Natural killer cell (primary cell): Measurements from ENCODE around the gene RAB33A. TPM values are rescaled to one million over a fixed set of nuclear protein-coding genes. Genes with fewer than 3 reads are reported as not detected.

Experiments
- ATAC-seq, 3 donors: fragments of 150-1000 bp in 2 of 3; fragments of 200-7000 bp in 1 of 3; cut with Tn5 transposase; 1 replicate in 1 of 3; 2 replicates in 2 of 3; pipeline ENCODE4 v1.10.0; 2021; ENCODE audit warnings: mild to moderate bottlenecking in 2 of 3, moderate library complexity in 2 of 3
- DNase-seq, 2 donors: peaks; one replicate each; pipeline versions ENCODE4 v3.0.0 to v3.0.0-alpha.2; 2013 to 2021; ENCODE audit warnings: mixed read lengths in 1 of 2
- H3K27ac ChIP-seq: one replicate; pipeline ENCODE4 v1.5.1; 2013; ENCODE audit warnings: mild to moderate bottlenecking, low read length
- H3K27me3 ChIP-seq: one replicate; pipeline ENCODE4 v1.6.1; 2013; ENCODE audit warnings: low read length; ENCODE audit not compliant: control insufficient read depth, insufficient read depth
- H3K36me3 ChIP-seq: one replicate; pipeline ENCODE4 v1.6.1; 2013; ENCODE audit warnings: low read length; ENCODE audit not compliant: control insufficient read depth, insufficient read depth
- H3K4me1 ChIP-seq: one replicate; pipeline ENCODE4 v1.6.1; 2013; ENCODE audit warnings: low read length; ENCODE audit not compliant: control insufficient read depth, insufficient read depth
- H3K4me3 ChIP-seq: one replicate; pipeline ENCODE4 v1.5.1; 2013; ENCODE audit warnings: low read length
- H3K9me3 ChIP-seq: one replicate; pipeline ENCODE4 v1.6.1; 2013; ENCODE audit warnings: low read length; ENCODE audit not compliant: control insufficient read depth, insufficient read depth
- H3K27ac Mint-ChIP-seq, 2 donors: one replicate each; pipeline ENCODE4 v1.8.0; 2022; ENCODE audit warnings: mild to moderate bottlenecking in 2 of 2, mixed read lengths in 2 of 2, moderate library complexity in 1 of 2
- H3K27me3 Mint-ChIP-seq, 2 donors: one replicate each; pipeline ENCODE4 v1.8.0; 2022; ENCODE audit warnings: low read depth in 2 of 2, mixed read lengths in 2 of 2
- H3K36me3 Mint-ChIP-seq: one replicate; pipeline ENCODE4 v1.8.0; 2022; ENCODE audit warnings: mixed read lengths
- H3K4me1 Mint-ChIP-seq, 2 donors: one replicate each; pipeline ENCODE4 v1.8.0; 2022; ENCODE audit warnings: mixed read lengths in 2 of 2
- H3K4me3 Mint-ChIP-seq: one replicate; pipeline ENCODE4 v1.8.0; 2022; ENCODE audit warnings: mild to moderate bottlenecking, moderate library complexity, mixed read lengths
- H3K9me3 Mint-ChIP-seq, 2 donors: one replicate each; pipeline ENCODE4 v1.8.0; 2022; ENCODE audit warnings: mixed read lengths in 2 of 2
- CTCF ChIP-seq: fragments of 200-600 bp; IDR thresholded peaks from one replicate; pipeline ENCODE4 v1.8.0; 2022; ENCODE audit warnings: antibody characterized with exemption
- WGBS: methylation state at CpG from one replicate; pipeline ENCODE4 v1.1.7; 2013; ENCODE audit warnings: missing lambda C conversion rate; ENCODE audit not compliant: insufficient coverage; 5-methylcytosine and 5-hydroxymethylcytosine counted together
- intact Hi-C: fragments of 100-400 bp; cut with micrococcal nuclease; formaldehyde crosslinking; loops from one replicate; pipeline ENCODE4 v1.14.2; 2022
- total RNA-seq, 4 donors: library from RNA; stranded (reverse); fragments of 120-200 nt in 1 of 4; gene quantifications; one replicate each; pipeline versions ENCODE4 v1.2.3 to v1.2.4, GENCODE V29; 2013 to 2022

RAB33A gene
- total RNA-seq, 3 donors from 2014 or later (not counting 1 experiment from before 2014, with no cell fraction given), result 3.2 to 4.4 (median 4.4) TPM

- Mint-ChIP-seq H3K27me3 (peaks cover 0 to 13% of the 10 kb centered on the region in 2 donors), H3K36me3 (no peaks in the 10 kb centered on the region), H3K4me3 (peak overlapping the region; percentile 88), H3K9me3 (no peaks in the 10 kb centered on the region), H3K4me1 (peaks cover 19 to 29% of the 10 kb centered on the region in 2 donors), H3K27ac (peak overlapping the region in 1 of 2 donors; percentile 90)
- peaks cover 13% of the 10 kb centered on the region for H3K4me1 ChIP-seq
- intact Hi-C loops, result loop anchor here (5.0 kb wide), 1 partner anchor 385 kb away; no protein-coding TSS in a partner anchor
- H3K36me3 ChIP-seq, result no peaks in the 10 kb centered on the region
- no peak for TF ChIP-seq CTCF
- H3K27me3 ChIP-seq, result no peaks in the 10 kb centered on the region
- DNase-seq, result no peak
- 80% methylated on average over 2 of the region's 4 CpGs for WGBS
- H3K27ac ChIP-seq, result no peak overlapping the region
- H3K4me3 ChIP-seq, result no peak overlapping the region
- no peaks in the 10 kb centered on the region for H3K9me3 ChIP-seq
- no peak for ATAC-seq
Observed at GRCh38 chrX:130167040-130167439, 4.7 kb upstream of the RAB33A start.

- H3K36me3 ChIP-seq, result no peaks in the 10 kb centered on the region
Observed at GRCh38 chrX:130170752-130171445, 863 bp upstream of the RAB33A start.

GRCh38 chrX:130172127-130172845 is 524 bp downstream of the RAB33A start:
- H3K9me3 ChIP-seq, result no peaks in the 10 kb centered on the region
- peak overlapping the region; percentile 80 for H3K4me3 ChIP-seq
- H3K27me3 ChIP-seq, result no peaks in the 10 kb centered on the region
- ATAC-seq (no peak), DNase-seq (peak in 1 of 2 donors; percentile 15)
- H3K27ac ChIP-seq, result peak overlapping the region; percentile 80
- no peaks in the 10 kb centered on the region for H3K27me3 Mint-ChIP-seq
- H3K27ac Mint-ChIP-seq, result peak overlapping the region; percentile 90 to 95
- H3K4me1 Mint-ChIP-seq, result peaks cover 25 to 41% of the 10 kb centered on the region in 2 donors
- H3K4me1 ChIP-seq, result peaks cover 40% of the 10 kb centered on the region
- intact Hi-C loops, result loop anchor here (5.0 kb wide), 1 partner anchor 90 kb away; no protein-coding TSS in a partner anchor
- H3K36me3 ChIP-seq, result no peaks in the 10 kb centered on the region
- H3K36me3 Mint-ChIP-seq, result no peaks in the 10 kb centered on the region
- H3K4me3 Mint-ChIP-seq, result peak overlapping the region; percentile 88
- no peak for TF ChIP-seq CTCF
- no peaks in the 10 kb centered on the region for H3K9me3 Mint-ChIP-seq
- 3% methylated on average over 32 of the region's 34 CpGs for WGBS

More at GRCh38 chrX:130170752-130171445, 863 bp upstream of the RAB33A start:
- Mint-ChIP-seq H3K9me3 (no peaks in the 10 kb centered on the region), H3K4me3 (peak overlapping the region; percentile 88), H3K4me1 (peaks cover 33 to 44% of the 10 kb centered on the region in 2 donors), H3K27me3 (peaks cover 0 to 7% of the 10 kb centered on the region in 2 donors), H3K27ac (peak overlapping the region; percentile 73 to 90), H3K36me3 (no peaks in the 10 kb centered on the region)
- Histone ChIP-seq H3K4me3 (peak overlapping the region; percentile 80), H3K27me3 (no peaks in the 10 kb centered on the region), H3K4me1 (peaks cover 35% of the 10 kb centered on the region), H3K9me3 (no peaks in the 10 kb centered on the region), H3K27ac (peak overlapping the region; percentile 45)
- TF ChIP-seq CTCF, result no peak
- 0% methylated on average over 10 of the region's 36 CpGs for WGBS
- peak; percentile 66 to 78 (median 74) for ATAC-seq
- intact Hi-C loops, result loop anchor here (5.0 kb wide), 1 partner anchor 89 kb away; no protein-coding TSS in a partner anchor
- peak; percentile 47 to 78 for DNase-seq
